ENCODE measurements around the gene SDK1.

Gene SDK1

DNA sequence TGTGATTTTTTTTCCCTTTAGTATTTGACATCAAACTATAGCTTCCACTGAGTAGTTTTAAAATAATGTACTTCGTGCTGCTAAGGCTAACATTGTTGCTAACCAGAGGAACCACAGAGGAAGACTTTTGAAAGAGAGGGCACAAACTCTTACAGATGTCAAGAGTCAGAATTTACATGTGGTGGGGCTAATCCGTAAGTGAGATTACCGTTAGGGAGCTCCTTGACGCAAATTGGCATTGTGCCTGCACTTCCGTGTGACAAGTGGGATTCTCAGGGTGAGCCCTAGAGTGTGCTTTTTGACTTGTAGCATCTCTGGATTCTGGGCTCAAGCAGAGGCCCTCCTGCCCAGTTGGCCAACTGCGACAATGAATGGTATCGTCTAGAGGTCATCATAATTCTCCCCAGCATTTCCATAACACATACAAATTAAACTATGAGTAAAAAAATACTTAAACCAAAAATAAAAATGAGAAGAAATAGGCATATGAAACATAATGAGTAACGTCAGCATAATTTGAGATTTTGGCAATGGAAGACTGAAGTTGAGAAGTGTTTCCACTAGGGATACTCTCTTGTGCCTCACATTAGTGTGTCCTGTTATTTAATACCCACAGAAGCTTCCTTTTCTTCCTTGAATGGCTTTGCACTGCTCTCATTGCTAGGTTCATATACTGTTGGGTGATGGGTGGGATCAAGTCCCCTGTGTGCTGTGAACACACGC lies 164.0 kb downstream of the SDK1 start:
- peak in 1 of 2 experiments; percentile 5 for DNase-seq

DNA sequence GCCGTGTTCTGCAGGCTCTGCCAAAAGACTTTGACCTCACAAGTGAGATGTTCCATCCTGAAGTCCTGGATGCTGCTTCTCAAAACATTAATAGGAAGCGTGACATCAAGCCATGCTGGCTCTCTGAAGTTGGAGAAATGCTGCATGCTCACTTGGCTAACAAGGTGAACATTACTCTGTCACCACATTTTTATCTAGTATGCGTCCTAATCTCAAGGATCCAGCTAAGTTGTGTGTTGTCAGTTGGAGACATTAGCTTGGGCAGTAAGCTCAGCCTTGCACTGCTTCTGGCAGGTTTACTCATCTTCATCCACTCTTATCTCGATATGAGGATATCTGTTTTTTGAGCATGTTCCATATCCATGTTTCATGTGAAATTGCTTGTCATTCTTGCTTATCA lies 165.2 kb downstream of the SDK1 start:
- DNase-seq, result no peak

DNA sequence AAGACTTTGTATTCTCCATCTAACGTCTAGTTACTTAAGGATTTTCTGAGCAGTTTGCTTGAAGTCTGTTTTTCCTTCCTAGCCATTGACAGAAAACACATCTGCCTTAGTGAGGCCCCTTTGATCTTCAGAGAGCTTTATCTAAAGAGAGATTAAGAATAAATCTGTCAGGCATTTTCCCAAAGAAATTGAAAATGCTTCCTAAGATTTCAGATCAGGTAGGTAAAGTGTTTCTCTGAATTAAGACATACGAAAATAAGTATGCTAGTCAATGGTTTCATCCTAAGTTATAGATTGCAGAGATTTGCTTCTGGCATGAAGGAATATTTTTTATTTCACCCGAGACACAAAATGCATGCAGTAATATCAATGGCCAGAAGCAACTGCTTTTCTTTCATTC lies 168.6 kb downstream of the SDK1 start:
- DNase-seq, result no peak

DNA sequence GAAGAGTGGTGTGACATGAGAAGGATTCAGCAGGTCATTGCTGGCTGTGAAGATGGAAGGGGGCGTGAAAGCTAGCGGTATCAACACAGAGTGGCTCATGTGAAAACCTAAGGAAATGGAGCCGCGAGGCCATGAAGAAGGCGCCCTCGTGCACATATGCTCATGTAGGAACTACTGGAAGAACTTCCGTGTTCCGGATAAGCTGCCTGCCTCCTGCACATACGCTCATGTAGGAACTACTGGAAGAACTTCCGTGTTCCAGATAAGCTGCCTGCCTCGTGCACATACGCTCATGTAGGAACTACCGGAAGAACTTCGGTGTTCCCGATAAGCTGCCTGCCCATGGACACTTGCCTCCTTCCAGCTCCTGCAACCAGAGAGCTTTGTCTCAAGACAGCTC lies 179.1 kb downstream of the SDK1 start:
- DNase-seq, result no peak

DNA sequence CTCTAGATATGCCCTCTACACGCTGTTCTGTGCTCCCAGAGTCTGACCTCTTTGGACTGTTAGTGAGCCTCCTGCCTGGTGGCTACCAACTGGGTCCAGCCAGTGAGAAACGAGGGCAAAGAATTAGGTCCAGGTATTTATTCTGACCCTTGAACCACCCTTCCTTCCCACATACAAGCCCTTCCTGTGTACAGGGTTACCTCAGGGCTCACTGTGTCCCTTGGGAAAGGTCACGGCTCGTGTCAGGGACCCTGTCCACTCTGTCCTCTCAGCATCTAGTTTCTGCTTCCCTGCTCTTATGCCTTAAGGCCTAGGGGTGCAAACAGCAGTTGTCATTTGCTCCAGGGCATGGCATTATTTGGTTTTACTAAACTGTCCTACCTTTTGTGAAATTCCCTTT lies 180.4 kb downstream of the SDK1 start:
- DNase-seq, result no peak

DNA sequence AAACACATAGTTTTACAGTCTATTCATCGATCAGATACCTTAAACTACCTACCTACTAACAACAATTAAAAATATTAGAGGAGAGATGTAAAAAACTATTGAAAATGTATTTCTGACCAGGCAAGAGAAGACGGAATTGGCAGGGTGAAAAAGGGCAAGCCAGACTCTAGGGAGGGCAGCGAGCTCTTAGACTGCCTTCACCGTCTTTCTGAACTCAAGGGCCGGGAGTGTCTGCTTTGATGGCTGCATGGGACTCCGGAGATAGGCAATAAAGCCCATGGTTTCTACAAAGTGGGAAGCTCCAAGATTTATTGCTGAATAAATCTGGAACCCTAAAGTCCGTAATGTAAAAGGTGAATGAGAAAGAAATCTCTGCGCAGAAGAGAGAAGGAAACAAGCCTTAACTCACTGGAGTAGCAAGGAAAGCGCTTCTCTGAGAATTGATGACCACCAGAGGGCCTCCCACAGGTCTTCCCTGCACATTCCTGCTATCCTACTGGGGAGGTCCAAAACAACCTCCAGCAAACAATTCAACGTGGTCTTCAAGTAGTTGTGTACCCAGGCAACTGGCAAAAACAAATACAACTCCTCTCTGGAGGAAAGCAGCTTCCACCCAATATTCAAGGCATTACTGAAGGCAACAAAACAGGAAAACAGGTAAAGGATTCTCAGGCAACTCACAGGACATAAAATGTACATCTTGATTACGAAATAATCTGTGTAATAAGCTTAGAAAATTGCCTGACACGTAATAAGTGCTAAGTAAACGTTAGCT lies 181.3 kb downstream of the SDK1 start:
- DNase-seq, result no peak

DNA sequence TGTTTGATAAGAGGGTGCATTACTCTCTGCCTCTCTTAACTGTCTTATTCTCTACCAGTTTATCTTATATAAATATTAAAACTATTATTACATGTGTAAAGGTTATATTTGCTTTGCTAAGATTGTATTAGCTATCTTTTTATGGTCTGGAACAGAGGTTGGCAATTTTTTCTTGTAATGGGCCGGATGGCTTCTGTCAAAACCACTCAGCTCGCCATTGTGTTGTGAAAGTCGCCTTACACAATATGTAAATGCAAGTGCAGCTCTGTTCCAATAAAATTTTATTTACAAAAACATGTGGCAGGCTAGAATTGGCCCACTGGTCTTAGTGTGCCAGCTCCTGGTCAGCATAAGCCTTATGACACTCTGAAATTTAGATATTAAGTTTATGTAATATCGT lies 185.8 kb downstream of the SDK1 start:
- no peak for DNase-seq

DNA sequence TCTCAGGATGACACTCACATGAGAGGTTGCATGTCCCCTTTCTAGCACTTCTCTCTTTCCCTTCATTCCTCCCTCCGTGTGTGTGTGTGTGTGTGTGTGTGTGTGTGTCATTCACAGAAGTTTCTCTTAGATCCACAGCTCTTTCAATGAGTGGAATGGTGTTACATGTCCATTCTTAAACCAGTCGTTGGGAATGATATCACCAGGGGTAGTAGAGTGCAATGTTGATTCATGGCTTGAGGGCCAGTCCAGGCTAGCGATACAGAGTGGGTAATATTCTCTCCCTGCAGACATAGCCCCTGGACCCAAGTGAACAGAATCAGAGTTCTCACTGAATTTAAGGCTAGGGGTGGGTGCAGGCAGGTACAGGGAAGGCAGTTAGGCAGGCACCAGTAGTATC lies 187.8 kb downstream of the SDK1 start:
- DNase-seq, result no peak

DNA sequence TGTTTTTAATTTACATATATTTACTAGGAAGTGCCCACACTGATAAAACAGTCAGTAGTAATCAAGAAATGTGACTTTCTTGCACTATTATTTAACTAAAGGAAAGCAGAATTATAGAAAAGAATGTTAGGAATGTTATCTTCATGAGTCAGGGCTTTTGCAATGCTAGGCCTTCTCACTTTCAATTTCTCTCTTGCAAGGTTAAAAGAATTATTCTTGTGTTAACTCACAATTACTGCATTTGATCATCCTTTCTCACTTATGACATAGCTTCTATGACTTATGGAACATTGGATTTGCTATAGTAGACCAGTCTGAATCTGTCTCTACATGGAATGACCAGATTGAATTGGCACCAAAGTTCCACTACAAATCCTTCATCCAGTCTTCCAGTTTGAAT lies 192.4 kb downstream of the SDK1 start:
- DNase-seq, result no peak

DNA sequence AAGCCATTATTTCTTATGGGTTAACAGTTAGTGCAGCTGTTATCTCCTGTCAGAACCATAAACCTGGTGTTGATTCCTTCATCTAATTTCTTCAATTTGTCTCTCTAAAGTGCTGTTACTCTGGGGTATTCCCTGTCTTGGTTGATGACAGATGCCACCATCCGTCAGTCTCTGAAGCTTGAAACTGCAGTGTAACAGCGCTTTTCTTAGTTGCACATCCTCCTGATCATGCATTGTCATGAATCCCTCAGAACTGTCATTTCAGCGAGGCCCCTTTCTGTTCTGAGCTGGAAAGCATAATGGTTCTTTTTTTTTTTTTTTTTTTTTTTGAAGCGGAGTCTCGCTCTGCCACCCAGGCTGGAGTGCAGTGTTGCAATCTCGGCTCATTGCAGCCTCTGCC lies 193.9 kb downstream of the SDK1 start:
- DNase-seq, result no peak

DNA sequence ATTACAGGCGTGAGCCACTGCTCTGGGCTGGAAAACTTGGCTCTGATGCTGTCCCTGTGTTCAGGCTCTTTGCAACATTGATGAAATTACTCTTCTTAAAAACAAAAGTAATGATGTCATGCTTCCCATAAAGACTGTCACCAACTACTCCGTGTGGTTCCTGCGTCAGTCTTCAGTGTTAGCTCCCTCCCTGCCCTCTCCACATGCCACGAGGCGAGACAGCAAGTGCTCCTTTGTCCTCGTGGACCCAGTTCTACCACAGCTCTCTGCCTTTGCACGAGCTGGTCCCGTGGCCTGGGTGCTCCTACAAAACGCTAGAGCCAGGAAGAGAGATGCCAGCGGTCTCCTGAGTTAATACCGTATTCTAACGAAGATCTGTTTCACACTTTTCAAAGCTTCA lies 194.5 kb downstream of the SDK1 start:
- no peak for DNase-seq

DNA sequence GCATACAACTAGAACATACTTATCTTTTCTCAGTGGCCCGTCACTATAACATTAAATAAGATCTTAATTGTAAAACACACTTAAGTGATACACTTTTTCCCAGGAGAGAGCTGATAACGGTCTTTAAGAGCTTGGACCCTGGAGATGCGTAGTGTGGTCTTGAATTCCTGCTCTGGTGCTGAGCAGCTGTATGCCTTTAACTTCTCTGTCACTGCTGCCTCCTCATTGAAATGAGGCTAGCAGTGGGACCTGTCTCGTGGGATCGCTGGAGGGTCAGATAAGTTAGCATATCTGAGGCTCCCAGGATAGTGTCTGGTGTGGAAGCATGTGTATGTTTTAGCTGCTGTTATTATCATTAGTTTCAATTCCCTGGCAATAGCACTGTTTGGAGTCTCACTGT lies 194.9 kb downstream of the SDK1 start:
- DNase-seq, result no peak

DNA sequence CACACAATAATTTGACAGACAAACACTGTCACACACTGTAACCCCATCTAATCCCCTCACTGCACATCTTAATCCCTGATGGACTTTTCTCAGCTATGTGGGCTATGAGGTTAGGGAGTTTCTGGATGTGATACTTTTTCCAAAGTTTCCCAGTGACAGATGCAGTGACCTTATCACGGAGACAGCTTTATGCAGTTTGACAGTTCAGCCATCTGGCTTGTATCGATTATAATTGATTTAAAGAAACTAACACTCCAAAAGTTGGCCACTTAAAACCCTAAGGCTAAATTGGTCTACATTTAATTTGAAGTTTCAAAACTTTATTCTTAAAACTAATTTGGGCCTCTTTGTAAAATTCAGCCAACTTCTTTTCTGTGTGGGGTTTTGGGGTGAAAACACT lies 196.7 kb downstream of the SDK1 start:
- DNase-seq, result no peak

DNA sequence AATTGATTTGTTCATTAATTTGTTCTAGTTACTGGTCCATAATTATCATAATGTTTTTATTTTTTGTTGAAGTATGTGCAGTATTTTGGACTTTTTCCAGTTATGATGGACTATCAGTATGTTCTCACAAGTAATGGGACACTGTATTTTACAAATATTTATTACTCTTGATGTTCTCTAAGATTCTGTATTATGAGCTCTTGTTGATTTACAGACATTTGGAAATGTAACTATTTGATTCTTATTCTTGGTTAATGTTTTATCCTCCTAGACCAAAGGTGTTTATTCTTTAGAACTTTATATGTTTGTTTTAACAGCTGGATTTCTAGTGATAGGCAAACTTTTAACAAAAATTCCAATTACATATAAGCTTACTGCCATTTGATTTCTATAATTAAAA lies 200.6 kb downstream of the SDK1 start:
- DNase-seq, result no peak

DNA sequence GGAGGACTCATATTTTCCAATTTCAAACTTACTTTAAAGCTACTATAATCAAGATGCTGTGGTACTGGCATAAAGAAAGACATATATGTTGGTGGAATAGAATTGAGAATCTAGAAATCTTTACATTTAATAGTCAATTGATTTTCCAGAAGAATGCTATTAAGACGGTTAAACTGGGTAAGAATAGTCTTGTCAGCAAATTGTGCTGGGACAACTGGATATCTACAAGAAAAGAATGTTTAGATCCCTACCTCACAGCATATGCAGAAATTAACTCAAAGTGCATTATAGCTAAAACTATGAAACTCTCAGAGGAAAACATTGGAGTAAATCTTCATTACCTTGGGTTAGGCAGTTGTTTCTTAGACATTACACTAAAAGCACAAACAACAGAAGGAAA lies 203.3 kb downstream of the SDK1 start:
- DNase-seq, result no peak

DNA sequence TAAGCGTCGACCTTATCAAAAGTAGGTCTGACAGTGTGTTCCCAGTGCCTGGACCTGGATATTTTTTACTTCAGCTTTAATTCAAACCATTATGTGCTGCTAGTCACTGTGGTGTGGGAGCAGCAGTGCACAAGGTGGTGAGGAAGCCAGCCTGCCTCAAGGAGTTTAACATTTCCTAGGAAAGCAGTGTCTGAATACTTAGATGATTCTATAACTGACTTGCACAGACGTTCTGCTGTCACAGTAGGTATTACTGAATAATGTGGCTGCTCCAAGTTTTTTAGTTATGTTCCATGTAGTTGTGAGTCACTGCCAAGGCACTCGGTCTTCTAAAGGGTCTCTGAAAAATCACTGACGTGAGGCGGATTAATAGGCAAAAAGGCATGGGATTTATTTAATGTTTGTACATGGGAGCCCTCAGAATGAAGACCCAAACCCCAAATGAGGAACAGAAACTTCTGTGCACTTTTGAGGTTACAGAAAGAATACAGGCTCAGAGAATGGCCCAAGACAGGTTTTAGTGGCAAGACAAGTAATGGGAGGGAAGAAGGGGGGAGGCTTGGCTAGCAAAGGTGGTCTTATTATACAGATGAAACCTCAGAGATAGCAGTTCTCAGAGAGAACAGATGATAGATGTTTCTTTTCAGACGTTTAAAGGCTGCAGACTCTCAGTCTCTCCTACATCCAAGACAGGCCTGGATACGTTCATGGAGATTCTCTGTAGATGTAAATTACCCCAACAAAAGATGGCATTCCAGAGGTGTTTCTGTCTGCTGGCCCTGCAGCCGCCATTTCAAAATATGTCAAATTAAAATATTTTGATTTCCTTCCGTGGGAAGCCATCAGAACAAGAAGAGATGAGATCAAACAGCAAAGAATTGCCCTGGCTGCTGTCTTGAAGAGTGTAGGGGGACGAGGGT lies 209.3 kb downstream of the SDK1 start:
- DNase-seq, result no peak

DNA sequence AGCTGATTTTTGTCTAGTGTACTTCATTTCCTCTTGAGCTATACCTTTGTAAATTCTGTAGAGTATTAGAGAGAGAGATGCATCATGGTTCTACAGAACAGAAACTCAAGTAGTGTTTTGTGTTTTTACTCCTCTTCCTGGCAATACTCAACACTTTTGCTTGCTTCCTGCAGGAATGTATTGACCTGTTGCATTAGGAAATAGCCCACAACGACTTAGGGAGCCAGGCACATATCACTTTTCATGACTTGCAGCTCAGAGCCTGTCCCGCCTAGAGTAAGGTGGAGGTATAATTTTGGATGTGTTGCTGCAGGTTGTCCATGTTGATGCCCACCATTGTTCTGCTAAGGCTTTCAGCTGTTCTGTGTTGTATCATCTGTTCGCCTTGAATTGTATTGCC lies 216.3 kb downstream of the SDK1 start:
- DNase-seq, result no peak

DNA sequence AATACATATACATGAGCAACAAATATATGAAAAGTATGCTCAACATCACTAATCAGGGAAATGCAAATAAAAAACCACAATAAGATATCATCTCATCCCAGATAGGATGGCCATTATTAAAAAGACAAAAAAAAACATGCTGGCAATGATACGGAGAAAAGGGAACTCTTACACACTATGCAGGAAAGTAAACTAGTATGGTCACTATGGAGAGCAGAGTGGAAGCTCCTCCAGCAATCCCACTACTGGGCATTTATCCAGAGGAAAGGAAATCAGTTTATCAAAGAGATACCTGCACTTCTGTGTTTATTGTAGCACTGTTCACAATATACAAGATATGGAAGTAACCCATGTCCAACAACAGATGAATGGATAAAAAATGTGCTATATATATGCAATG lies 217.5 kb downstream of the SDK1 start:
- no peak for DNase-seq

DNA sequence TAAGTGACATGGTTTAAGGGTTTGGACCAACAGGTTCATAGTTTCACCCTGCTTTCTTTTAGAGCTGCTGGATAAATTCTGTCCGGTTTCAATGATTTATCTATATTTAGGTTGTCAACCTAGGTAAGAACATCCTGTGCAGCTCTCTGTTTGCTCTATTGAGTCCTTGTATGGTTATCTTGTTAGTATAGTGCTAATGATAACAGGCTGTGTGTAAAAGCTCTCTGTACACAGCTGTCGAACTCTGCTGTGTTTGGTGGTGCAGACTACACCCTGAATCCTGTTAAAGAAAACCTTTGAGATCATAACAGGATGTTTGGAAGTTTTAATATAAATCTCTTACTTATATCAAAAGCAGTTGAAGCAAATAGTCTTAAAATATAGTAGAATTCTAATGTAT lies 219.2 kb downstream of the SDK1 start:
- DNase-seq, result no peak

DNA sequence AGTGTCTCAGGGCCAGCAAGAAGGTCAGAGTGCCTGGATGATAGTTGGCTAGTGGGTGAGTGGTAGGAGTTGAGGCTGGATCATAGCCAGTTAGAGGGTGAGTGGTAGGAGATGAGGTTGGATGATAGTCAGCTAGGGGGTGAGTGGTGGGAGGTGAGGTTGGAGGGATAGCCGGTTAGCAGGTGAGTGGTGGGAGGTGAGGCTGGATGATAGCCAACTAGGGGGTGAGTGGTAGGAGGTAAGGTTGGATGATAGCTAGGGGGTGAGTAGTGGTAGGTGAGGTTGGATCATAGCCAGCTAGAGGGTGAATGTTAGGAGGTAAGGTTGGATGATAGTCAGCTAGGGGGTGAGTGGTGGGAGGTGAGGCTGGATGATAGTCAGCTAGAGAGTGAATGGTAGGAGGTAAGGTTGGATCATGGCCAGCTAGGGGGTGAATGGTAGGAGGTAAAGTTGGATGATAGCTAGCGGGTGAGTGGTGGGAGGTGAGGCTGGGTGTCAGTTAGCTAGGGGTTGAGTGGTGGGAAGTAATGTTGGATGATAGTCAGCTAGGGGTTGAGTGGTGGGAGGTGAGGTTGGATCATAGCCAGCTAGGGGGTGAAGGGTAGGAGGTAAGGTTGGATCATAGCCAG lies 226.6 kb downstream of the SDK1 start:
- no peak for DNase-seq

DNA sequence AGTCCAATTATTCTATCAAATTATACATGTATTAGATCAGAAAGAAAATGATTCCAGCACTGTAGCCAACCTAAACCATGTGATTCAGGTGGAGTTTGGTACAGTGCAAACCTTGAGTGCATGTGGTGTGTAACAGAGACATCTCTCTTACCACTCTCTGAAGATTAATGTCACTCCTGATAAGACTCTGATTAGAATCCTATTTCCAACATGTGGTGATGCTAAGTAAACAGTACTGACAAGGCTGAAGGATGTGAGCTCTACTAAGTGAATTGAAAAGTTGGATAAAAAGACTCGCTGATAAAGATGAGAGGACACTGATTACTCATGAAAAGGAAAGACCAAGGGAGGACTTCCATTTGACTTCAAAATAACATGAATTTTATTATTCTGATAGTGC lies 232.0 kb downstream of the SDK1 start:
- DNase-seq, result no peak

DNA sequence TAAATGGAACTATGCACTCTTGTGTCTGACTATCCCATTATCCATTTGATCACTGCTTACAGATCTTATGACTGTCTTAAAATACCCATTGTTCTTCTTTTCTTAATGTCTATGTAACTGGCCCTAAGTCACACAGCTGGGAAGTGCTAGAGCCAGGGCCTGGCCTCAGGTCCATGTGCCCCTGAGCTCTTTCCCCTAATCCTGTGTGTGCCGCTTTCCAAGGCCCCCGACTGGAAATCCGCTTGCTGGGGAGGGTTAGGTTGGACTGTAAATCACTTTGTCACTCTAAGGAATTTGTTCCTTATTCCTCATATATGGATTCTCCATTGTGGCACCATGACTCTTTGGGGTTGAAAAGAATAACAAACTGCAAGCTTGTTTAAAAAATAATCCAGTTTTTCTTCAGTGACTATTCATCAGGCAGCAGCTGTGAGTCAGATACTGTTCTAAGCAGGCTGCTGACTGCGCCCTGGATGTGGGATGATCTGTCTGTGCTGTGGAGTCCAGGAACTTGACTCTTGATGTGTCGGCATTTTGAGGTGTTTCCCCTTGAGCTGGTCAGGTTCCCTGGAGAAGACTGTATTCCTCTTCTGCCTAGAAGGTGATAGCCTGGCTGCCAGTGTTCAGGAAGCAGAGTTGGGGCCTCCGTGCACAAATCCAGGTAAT lies 236.3 kb downstream of the SDK1 start:
- DNase-seq, result no peak

DNA sequence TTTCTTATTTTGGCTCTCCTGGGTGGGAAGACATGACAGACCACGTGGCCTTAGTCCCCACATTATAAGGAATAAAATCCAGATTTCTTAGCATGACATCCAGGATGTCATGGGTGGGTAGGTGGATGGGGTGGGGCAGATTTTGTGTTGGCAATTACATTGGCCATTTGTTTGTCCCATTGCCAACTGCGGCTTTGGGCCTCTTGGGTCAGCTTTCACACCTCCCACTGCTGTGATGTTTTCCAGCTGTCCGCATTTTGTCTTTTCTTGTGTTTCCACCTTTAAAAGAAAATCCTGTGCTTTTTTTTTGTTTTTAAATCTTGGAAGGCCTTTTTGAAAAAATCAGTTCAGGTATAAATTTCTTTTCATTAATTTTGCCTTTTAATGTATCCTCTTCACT lies 237.0 kb downstream of the SDK1 start:
- DNase-seq, result no peak

Measured in stimulated activated CD4-positive, alpha-beta T cell treated with anti-CD3 and anti-CD28 coated beads, Interleukin-4, amount 100 ng/mL, for 4 hours (primary cell).